Nucleus accumbens (tissue), 56 donors: Measurements from ENCODE around the gene ZNF691.
"Not testable (repeated sequence)": the region's sequence is repeated elsewhere in the genome, so short reads cannot be mapped to it uniquely, and the experiment has no call there.

Source experiments
- DNase-seq, 56 donors: peaks; one replicate each; lab custom pipeline; 2025; lab: John Stamatoyannopoulos, UW

Gene ZNF691

GRCh38 chr1:42853116-42853884, 6.9 kb downstream of the ZNF691 start:
- DNase-seq = no peak

GRCh38 chr1:42856554-42856953, 10.1 kb downstream of the ZNF691 start:
- DNase-seq = not testable (repeated sequence)

- DNase-seq = not testable (repeated sequence)
These were observed 13.0 kb downstream of the ZNF691 start for GRCh38 chr1:42859366-42859765.

DNA sequence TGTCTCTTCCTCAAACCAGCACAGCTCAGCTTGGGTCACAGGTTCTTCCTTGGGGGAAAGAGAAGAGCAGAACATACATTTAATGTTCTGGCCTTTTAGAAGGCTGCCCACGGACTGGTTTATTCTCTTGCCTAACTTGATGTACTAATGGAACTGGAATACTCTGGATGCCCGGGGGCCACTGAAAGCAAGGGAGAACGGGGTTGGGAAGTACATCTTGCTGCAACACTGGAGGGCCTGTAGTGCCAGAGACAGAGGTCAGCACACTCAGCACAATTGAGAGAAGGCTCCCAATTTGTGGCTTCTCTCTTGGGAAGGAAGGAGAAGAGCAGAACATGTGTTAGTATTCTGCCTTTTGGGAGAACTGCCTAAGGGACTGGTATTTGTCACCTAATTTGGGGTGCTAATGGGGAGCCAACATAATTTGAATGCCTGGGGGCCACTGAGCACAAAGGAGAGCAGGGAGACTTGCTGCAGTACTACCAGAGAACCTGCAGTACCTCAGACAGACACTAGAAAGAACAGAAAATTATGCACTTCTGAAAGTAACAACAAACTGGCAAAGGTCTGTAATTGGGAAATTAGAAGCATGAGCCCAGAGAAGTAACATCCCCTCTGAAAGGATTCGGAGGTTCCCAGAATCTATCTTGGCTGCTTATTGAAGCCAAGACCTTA, 14.1 kb downstream of the ZNF691 start:
- DNase-seq = no peak

DNA sequence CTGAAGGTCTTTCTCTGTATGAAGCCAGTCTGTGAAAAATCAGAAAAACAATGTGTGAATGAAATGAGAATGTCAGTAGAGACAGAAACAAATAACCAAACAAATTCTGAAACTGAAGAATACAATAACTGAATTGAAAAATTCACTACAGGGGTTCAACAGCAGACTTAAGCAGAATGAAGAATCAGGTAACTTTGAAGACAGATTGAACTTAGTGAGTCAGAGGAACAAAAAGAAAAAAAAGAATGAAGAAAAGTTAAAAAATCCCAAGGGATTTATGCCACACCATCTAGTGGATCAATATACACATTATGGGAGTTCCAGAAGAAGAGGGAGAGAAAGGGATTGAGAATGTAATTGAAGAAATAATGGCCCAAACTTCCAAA, 14.6 kb downstream of the ZNF691 start:
- DNase-seq = no peak

DNA sequence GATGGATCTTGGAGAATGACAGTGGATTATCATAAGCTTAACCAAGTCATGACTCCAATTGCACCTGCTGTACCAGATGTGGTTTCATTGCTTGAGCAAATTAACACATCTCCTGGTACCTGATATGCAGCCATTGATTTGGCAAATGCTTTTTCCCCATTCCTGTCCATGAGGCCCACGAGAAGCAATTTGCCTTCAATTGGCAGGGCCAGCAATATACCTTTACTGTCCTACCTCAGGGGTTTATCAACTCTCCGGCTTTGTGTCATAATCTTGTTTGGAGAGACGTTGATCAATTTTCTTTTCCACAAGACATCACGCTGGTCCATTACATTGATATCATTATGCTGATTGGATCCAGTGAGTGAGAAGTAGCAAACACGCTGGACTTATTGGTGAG, 20.1 kb downstream of the ZNF691 start:
- DNase-seq = no peak

- DNase-seq = not testable (repeated sequence)
These were observed 22.1 kb downstream of the ZNF691 start for GRCh38 chr1:42868466-42868865.

GRCh38 chr1:42869254-42869653, 22.8 kb downstream of the ZNF691 start:
- not testable (repeated sequence) for DNase-seq

DNA sequence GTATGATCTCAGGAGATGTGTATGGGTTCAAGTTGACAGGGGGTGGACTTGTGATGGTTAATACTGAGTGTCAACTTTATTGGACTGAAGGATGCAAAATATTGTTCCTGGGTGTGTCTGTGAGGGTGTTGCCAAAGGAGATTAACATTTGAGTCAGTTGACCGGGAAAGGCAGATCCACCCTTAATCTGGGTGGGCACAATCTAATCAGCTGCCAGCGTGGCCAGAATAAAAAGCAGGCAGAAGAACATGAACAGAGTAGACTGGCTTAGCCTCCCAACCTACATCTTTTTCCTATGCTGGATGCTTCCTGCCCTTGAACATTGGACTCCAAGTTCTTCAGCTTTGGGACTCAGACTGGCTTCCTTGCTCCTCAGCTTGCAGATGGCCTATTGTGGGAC, 23.3 kb downstream of the ZNF691 start:
- DNase-seq = not testable (repeated sequence)

GRCh38 chr1:42873108-42873507, 26.7 kb downstream of the ZNF691 start:
- DNase-seq = not testable (repeated sequence)

DNA sequence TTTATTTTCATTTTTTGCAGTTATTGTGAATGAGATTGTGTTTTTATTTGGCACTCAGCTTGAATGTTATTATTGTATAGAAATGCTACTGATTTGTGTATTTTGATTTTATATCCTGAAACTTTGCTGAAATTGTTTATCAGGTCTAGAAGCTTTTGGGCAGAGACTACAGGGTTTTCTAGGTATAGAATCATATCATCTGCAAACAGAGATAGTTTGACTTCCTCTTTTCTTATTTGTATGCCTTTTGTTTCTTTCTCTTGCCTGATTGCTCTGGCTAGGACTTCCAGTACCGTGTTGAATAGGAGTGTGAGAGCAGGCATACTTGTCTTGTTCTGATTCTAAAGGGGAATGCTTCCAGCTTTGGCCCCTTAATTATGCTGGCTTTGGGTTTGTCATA, 27.3 kb downstream of the ZNF691 start:
- DNase-seq = no peak

DNA sequence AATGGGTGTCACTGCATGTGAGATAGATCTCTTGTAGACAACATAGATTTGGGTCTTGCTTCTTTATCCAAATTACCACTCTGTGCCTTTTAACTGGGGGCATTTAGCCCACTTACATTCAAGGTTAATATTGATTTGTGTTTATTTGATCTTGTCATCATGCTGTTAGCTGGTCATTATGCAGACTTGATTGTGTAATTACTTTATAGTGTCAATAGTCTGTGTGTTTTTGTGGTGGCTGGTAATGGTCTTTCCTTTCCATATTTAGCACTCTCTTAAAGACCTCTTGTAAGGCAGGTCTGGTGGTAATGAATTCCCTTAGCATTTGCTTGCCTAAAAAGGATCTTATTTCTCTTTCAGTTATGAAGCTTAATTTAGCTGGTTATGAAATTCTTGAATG, 29.6 kb downstream of the ZNF691 start:
- no peak for DNase-seq

GRCh38 chr1:42877380-42877779, 31.0 kb downstream of the ZNF691 start:
- DNase-seq = no peak

DNA sequence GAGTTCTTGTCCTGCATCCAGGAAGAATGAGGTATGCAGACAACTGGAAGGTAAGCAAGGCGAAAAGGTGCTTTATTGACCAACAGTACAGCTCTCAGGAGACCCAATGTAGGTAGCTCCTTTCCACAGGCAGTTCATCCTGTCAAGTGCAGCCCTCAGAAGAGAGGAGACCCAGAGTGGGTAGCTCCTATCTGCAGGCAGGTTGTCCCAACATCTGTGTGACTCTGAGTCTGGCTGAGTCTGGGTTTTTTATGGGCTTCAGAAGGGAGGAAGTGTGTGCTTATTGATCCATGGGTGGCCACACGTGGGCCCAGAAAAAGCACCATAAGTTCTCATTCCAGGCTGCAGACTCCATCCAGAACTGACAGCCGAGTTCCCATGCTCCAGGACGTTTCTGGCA, 34.0 kb downstream of the ZNF691 start:
- DNase-seq = no peak

DNA sequence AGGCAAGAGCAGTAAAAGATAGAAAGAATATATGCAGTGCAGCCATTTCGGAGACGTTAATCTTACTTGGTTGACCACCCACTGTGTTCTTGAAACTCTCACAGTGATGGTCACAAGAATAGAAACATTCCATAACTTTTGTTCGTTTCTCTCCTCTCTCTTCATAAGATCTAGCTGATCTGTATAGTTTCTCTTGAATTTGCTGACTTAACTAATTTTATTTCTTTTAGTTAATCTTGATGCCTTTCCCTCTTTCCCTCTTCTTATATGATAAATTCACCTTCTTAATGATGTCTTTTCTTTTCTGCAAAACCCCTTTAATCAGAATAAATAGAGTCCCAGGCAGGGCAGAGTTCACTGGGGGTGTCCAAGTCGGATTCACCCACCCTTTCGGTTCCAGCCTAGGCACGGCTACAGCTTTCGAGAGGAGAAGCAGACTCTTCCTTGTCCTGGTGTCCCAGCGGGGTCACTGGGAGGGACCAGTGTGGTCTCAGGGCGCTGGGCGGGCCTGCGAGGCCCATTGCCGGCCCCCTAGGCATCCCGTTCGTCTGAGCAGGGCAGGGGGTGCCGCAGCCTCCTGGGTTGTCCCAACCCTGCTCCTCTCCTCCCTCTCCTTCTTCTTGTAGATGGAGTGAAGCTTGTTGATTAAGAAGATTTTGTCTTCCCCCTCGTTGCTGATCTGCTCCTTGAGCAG, 39.8 kb downstream of the ZNF691 start:
- no peak for DNase-seq

- DNase-seq = no peak
These were observed 40.4 kb downstream of the ZNF691 start for GRCh38 chr1:42886800-42887199.

DNA sequence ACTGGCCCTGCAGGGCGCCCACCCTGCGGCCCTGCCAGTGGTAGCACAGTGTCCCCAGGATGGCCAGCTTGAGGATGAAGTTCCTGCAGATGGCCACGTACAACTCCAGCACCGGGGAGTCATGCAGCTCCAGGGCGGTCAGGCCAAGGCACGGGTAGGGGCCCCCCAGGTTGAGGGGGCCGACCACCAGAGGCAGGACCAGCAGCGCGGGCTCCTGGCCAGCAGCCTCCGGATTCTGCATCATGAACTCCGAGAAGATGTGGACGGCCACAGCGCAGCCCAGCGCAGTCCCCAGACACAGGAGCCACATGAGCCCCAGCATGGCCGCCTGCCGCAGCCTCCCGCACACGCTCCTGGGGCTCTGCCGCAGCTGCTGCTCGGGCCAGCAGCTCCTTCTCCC, 41.0 kb downstream of the ZNF691 start:
- no peak for DNase-seq

GRCh38 chr1:42888013-42888633, 41.7 kb downstream of the ZNF691 start:
- no peak for DNase-seq

DNA sequence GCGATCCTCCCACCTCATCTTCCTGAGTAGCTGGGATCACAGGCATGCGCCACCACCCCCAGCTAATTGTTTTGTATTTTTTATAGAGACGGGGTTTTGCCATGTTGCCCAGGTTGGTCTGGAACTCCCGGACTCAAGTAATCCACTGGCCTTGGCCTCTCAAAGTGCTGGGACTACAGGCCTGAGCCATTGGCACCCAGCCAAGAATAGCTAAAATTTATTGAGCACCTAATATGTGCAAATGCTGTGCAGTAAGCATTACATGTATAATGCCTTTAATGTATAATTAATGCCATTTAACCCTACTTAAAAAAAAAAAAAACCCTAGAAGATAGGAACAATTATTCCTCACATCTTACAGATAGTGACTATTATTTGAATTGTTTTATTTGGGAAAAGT, 42.9 kb downstream of the ZNF691 start:
- no peak for DNase-seq

DNA sequence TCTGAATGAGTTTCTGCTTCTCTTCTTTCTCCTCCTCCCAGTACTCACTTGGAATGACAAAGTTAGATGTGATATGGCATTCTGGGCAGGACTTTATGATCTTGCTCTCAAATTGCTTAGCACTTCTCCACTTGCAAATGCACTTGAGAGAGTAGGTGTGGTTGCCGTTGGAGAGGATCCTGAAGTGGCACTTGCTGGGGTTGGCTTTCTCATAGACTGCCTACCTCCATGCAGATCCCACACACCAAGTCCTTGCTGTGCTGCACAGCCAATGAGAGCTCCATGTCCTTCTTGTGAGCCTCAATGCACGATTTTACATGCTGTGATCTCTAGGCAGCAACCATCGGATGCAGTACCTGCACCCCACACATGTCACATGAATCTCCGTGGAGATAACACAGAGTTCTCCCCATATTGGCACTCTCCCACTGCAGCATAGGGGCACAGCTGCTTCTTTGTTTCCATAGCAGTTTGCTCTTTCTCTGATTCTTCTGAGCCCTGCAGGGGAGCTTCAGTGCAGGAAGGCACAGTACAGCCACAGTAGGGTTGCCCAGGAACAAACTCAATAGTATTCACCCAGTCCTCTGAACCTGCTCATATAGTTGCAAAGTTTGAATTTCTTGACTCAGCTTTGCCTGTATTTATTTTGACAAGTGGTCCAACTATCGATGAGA, 45.2 kb downstream of the ZNF691 start:
- DNase-seq = peak in 7 of 56 donors; percentile 3 to 27 (median 9)

GRCh38 chr1:42899960-42900359, 53.5 kb downstream of the ZNF691 start:
- not testable (repeated sequence) for DNase-seq
